ENCODE results near the gene C17orf114.
"Not testable (repeated sequence)": the region's sequence is repeated elsewhere in the genome, so short reads cannot be mapped to it uniquely, and the experiment has no call there.

Gene C17orf114

GRCh38 chr17:4802228-4802627, at the start of gene C17orf114:
Gene C17orf114, minus strand, starts transcription at chr17:4802328.
- no peak for DNase-seq

GRCh38 chr17:4851084-4851483, 49.0 kb upstream of the C17orf114 start:
- no peak for DNase-seq

GRCh38 chr17:4850246-4850645, 48.1 kb upstream of the C17orf114 start:
- no peak for DNase-seq

- no peak for DNase-seq
These were observed 46.9 kb upstream of the C17orf114 start for GRCh38 chr17:4849011-4849536.

- DNase-seq: no peak
These were observed 44.7 kb upstream of the C17orf114 start for GRCh38 chr17:4846635-4847390.

- DNase-seq: peak; percentile 41
These were observed 43.0 kb upstream of the C17orf114 start for GRCh38 chr17:4845118-4845517.

GRCh38 chr17:4843321-4844000, 41.3 kb upstream of the C17orf114 start:
- DNase-seq: no peak

- DNase-seq: no peak
These were observed 40.2 kb upstream of the C17orf114 start for GRCh38 chr17:4842376-4842775.

- no peak for DNase-seq
These were observed 38.7 kb upstream of the C17orf114 start for GRCh38 chr17:4840893-4841242.

- DNase-seq: no peak
These were observed 38.1 kb upstream of the C17orf114 start for GRCh38 chr17:4839965-4840892.

GRCh38 chr17:4839221-4839620, 37.1 kb upstream of the C17orf114 start:
- DNase-seq: no peak

- DNase-seq: no peak
These were observed 36.2 kb upstream of the C17orf114 start for GRCh38 chr17:4838309-4838785.

GRCh38 chr17:4837471-4838308, 35.6 kb upstream of the C17orf114 start:
- no peak for DNase-seq

GRCh38 chr17:4836221-4836620, 34.1 kb upstream of the C17orf114 start:
- DNase-seq: no peak

GRCh38 chr17:4834681-4835020, 32.5 kb upstream of the C17orf114 start:
- no peak for DNase-seq

GRCh38 chr17:4833941-4834680, 32.0 kb upstream of the C17orf114 start:
- no peak for DNase-seq

GRCh38 chr17:4833178-4833940, 31.2 kb upstream of the C17orf114 start, which contains the start of gene MINK1:
Gene MINK1, plus strand, starts transcription at chr17:4833340. Its CDS starts 244 bp downstream, at chr17:4833584.
- peak; percentile 94 for DNase-seq

- DNase-seq: not testable (repeated sequence)
These were observed 30.7 kb upstream of the C17orf114 start for GRCh38 chr17:4832829-4833177.

GRCh38 chr17:4827399-4827798, 25.3 kb upstream of the C17orf114 start:
- DNase-seq: no peak

- DNase-seq: no peak
These were observed 21.4 kb upstream of the C17orf114 start for GRCh38 chr17:4823373-4824089.

Data from CD4-positive, alpha-beta T cell treated with Interferon gamma for 1 hour (primary cell).